PFSK-1 (cell line): Measurements from ENCODE around the gene TOX3.

Experiments used
- FOXP2 ChIP-seq: optimal IDR thresholded peaks from 2 replicates; pipeline ENCODE3; 2011; ENCODE audit warnings: borderline replicate concordance, control low read depth, inconsistent platforms; ENCODE audit not compliant: insufficient read depth; ENCODE audit errors: extremely low read length, extremely low read depth
- POLR2AphosphoS5 ChIP-seq: IDR thresholded peaks from 2 replicates; pipeline ENCODE4 v1.6.1; 2012; ENCODE audit warnings: low read depth, mild to moderate bottlenecking, control low read depth, low read length, moderate library complexity
- SIN3A ChIP-seq: IDR thresholded peaks from 2 replicates; pipeline ENCODE4 v1.6.1; 2012; ENCODE audit warnings: mild to moderate bottlenecking, low read length, moderate library complexity, borderline replicate concordance; ENCODE audit not compliant: insufficient read depth
- TAF1 ChIP-seq: IDR thresholded peaks from 2 replicates; pipeline ENCODE4 v1.6.1; 2012; ENCODE audit warnings: low read length, control low read depth, borderline replicate concordance; ENCODE audit not compliant: insufficient read depth
- TF ChIP-seq, protein P1 (sequence below), 2 experiments: IDR thresholded peaks; 2 replicates each; pipeline versions ENCODE4 v1.6.1 to v1.8.0; 2011 to 2012; ENCODE audit warnings: low read depth in 2 of 2, low read length in 2 of 2, control low read depth in 1 of 2, inconsistent platforms in 1 of 2, mild to moderate bottlenecking in 1 of 2, moderate library complexity in 1 of 2; ENCODE audit not compliant: insufficient read depth in 1 of 2

GRCh38 chr16:52480237-52480636 lies 66.7 kb downstream of the TOX3 start:
- no peak for TF ChIP-seq POLR2AphosphoS5
- TF ChIP-seq, protein P1, sequence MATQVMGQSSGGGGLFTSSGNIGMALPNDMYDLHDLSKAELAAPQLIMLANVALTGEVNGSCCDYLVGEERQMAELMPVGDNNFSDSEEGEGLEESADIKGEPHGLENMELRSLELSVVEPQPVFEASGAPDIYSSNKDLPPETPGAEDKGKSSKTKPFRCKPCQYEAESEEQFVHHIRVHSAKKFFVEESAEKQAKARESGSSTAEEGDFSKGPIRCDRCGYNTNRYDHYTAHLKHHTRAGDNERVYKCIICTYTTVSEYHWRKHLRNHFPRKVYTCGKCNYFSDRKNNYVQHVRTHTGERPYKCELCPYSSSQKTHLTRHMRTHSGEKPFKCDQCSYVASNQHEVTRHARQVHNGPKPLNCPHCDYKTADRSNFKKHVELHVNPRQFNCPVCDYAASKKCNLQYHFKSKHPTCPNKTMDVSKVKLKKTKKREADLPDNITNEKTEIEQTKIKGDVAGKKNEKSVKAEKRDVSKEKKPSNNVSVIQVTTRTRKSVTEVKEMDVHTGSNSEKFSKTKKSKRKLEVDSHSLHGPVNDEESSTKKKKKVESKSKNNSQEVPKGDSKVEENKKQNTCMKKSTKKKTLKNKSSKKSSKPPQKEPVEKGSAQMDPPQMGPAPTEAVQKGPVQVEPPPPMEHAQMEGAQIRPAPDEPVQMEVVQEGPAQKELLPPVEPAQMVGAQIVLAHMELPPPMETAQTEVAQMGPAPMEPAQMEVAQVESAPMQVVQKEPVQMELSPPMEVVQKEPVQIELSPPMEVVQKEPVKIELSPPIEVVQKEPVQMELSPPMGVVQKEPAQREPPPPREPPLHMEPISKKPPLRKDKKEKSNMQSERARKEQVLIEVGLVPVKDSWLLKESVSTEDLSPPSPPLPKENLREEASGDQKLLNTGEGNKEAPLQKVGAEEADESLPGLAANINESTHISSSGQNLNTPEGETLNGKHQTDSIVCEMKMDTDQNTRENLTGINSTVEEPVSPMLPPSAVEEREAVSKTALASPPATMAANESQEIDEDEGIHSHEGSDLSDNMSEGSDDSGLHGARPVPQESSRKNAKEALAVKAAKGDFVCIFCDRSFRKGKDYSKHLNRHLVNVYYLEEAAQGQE (IDR thresholded peaks at IDR 0.05; ENCODE audit: insufficient read depth in 1 of 2, low read depth in 2 of 2, low read length in 2 of 2), result no peak
- no peak for TF ChIP-seq SIN3A
- no peak for TF ChIP-seq FOXP2
- TF ChIP-seq TAF1, result no peak
